ENCODE results near the gene HK3.

The HK3 gene

GRCh38 chr5:176863041-176863764 is 35.9 kb downstream of the HK3 start:
- Histone ChIP-seq H3K4me2 (ENCODE audit: insufficient read depth, low read length) (no peak overlapping the region), H3K4me3 (ENCODE audit: low read depth in 1 of 2, low read length in 2 of 2) (no peak overlapping the region), H3K9me3 (ENCODE audit: insufficient read depth, low read length, severe bottlenecking) (no peaks in the 10 kb centered on the region), H3K36me3 (ENCODE audit: insufficient read depth, low read length) (no peaks in the 10 kb centered on the region), H3K27me3 (ENCODE audit: insufficient read depth, low read length, poor library complexity) (no peaks in the 10 kb centered on the region), H3K27ac (ENCODE audit: low read length) (no peak overlapping the region), H4K20me1 (ENCODE audit: insufficient read depth, low read length) (peaks cover 14% of the 10 kb centered on the region), H3K79me2 (ENCODE audit: insufficient read depth, low read length) (no peaks in the 10 kb centered on the region), H3K4me1 (ENCODE audit: insufficient read depth, low read length) (no peaks in the 10 kb centered on the region), H3K9ac (ENCODE audit: low read depth, low read length) (no peak overlapping the region), H2AFZ (ENCODE audit: low read depth, low read length) (no peak overlapping the region)
- no peak for DNase-seq
- TF ChIP-seq CTCF (IDR thresholded peaks at IDR 0.05; ENCODE audit: borderline replicate concordance, extremely low read depth, low read length, poor library complexity, severe bottlenecking) (no peak), EZH2 (IDR thresholded peaks at IDR 0.05; ENCODE audit: borderline replicate concordance, low read depth, low read length, severe bottlenecking) (no peak)
- ATAC-seq (ENCODE audit: insufficient read depth, low read depth): no peak

- Histone ChIP-seq H3K27ac (ENCODE audit: low read length) (no peak overlapping the region), H3K4me3 (ENCODE audit: low read depth in 1 of 2, low read length in 2 of 2) (no peak overlapping the region), H2AFZ (ENCODE audit: low read depth, low read length) (no peak overlapping the region), H3K9me3 (ENCODE audit: insufficient read depth, low read length, severe bottlenecking) (no peaks in the 10 kb centered on the region), H3K36me3 (ENCODE audit: insufficient read depth, low read length) (no peaks in the 10 kb centered on the region), H3K79me2 (ENCODE audit: insufficient read depth, low read length) (no peaks in the 10 kb centered on the region), H4K20me1 (ENCODE audit: insufficient read depth, low read length) (peaks cover 14% of the 10 kb centered on the region), H3K27me3 (ENCODE audit: insufficient read depth, low read length, poor library complexity) (no peaks in the 10 kb centered on the region), H3K4me2 (ENCODE audit: insufficient read depth, low read length) (no peak overlapping the region), H3K4me1 (ENCODE audit: insufficient read depth, low read length) (no peaks in the 10 kb centered on the region), H3K9ac (ENCODE audit: low read depth, low read length) (no peak overlapping the region)
- no peak for DNase-seq
- no peak for TF ChIP-seq EZH2 (IDR thresholded peaks at IDR 0.05; ENCODE audit: borderline replicate concordance, low read depth, low read length, severe bottlenecking)
- TF ChIP-seq CTCF (IDR thresholded peaks at IDR 0.05; ENCODE audit: borderline replicate concordance, extremely low read depth, low read length, poor library complexity, severe bottlenecking): no peak
- no peak for ATAC-seq (ENCODE audit: insufficient read depth, low read depth)
Observed at GRCh38 chr5:176862330-176862995, 36.7 kb downstream of the HK3 start.

- no peak for TF ChIP-seq CTCF (IDR thresholded peaks at IDR 0.05; ENCODE audit: borderline replicate concordance, extremely low read depth, low read length, poor library complexity, severe bottlenecking)
- no peak for TF ChIP-seq EZH2 (IDR thresholded peaks at IDR 0.05; ENCODE audit: borderline replicate concordance, low read depth, low read length, severe bottlenecking)
- Histone ChIP-seq H3K27ac (ENCODE audit: low read length) (no peak overlapping the region), H3K79me2 (ENCODE audit: insufficient read depth, low read length) (no peaks in the 10 kb centered on the region), H3K9me3 (ENCODE audit: insufficient read depth, low read length, severe bottlenecking) (no peaks in the 10 kb centered on the region), H3K4me2 (ENCODE audit: insufficient read depth, low read length) (no peak overlapping the region), H3K36me3 (ENCODE audit: insufficient read depth, low read length) (no peaks in the 10 kb centered on the region), H2AFZ (ENCODE audit: low read depth, low read length) (no peak overlapping the region), H3K9ac (ENCODE audit: low read depth, low read length) (no peak overlapping the region), H4K20me1 (ENCODE audit: insufficient read depth, low read length) (peaks cover 14% of the 10 kb centered on the region), H3K4me3 (ENCODE audit: low read depth in 1 of 2, low read length in 2 of 2) (no peak overlapping the region), H3K4me1 (ENCODE audit: insufficient read depth, low read length) (no peaks in the 10 kb centered on the region), H3K27me3 (ENCODE audit: insufficient read depth, low read length, poor library complexity) (no peaks in the 10 kb centered on the region)
- no peak for ATAC-seq (ENCODE audit: insufficient read depth, low read depth)
- DNase-seq: no peak
Observed at GRCh38 chr5:176861276-176861675, 37.9 kb downstream of the HK3 start.

Measured in DND-41 (cell line).